Panc1 (cell line): ENCODE results near the gene SNORC. TPM values are rescaled to one million over a fixed set of nuclear protein-coding genes. Genes with fewer than 3 reads are reported as not detected.

Experiments
- ATAC-seq: fragments of 200-7000 bp; cut with Tn5 transposase; 2 replicates; pipeline ENCODE4 v1.9.1; 2020; ENCODE audit warnings: mild to moderate bottlenecking, moderate library complexity
- BruUV-seq: library from RNA; stranded (reverse); fragments of 400-500 nt; replicated peaks from 2 replicates; lab custom pipeline; 2021; lab: Mats Ljungman, UMichigan
- CTCF ChIA-PET: fragments of 300-600 bp; sonication (Branson Sonifier 250); formaldehyde crosslinking; loops from one replicate; lab custom pipeline; 2022; ENCODE audit warnings: antibody characterized with exemption; lab: Charles Lee
- POLR2A ChIA-PET: fragments of 300-600 bp; sonication (Branson Sonifier 250); formaldehyde crosslinking; loops from one replicate; lab custom pipeline; 2022; ENCODE audit warnings: antibody characterized with exemption; lab: Charles Lee
- DNase-seq: peaks from one replicate; pipeline ENCODE4 v3.0.0-alpha.2; 2010; ENCODE audit warnings: low read depth, low spot score
- H3K27ac ChIP-seq: 2 replicates; pipeline ENCODE4 v1.5.1; 2011; ENCODE audit warnings: mild to moderate bottlenecking, low read length, inconsistent platforms
- H3K27me3 ChIP-seq: fragments of 200-500 bp; sonication (Bioruptor generic); 2 replicates; pipeline ENCODE4 v1.6.0; 2014; ENCODE audit warnings: low read length, inconsistent platforms; ENCODE audit not compliant: control insufficient read depth, insufficient read depth
- H3K36me3 ChIP-seq: fragments of 200-500 bp; sonication (Bioruptor generic); 2 replicates; pipeline ENCODE4 v1.5.1; 2014; ENCODE audit warnings: inconsistent platforms, mild to moderate bottlenecking, low read length, moderate library complexity; ENCODE audit not compliant: control insufficient read depth, insufficient read depth
- H3K4me1 ChIP-seq: 2 replicates; pipeline ENCODE4 v1.5.1; 2011; ENCODE audit warnings: inconsistent platforms, mild to moderate bottlenecking, low read length, moderate library complexity; ENCODE audit not compliant: control insufficient read depth, insufficient read depth
- H3K4me3 ChIP-seq, 2 experiments: 2 replicates each; pipeline ENCODE4 v1.5.1; 2011 to 2012; ENCODE audit warnings: low read depth in 2 of 2, low read length in 2 of 2, mild to moderate bottlenecking in 2 of 2, inconsistent platforms in 1 of 2, moderate library complexity in 1 of 2
- H3K9me3 ChIP-seq: fragments of 200-500 bp; sonication (Bioruptor generic); 2 replicates; pipeline ENCODE4 v1.5.1; 2014; ENCODE audit warnings: low read depth, mild to moderate bottlenecking, inconsistent platforms, low read length, moderate library complexity; ENCODE audit not compliant: control insufficient read depth, insufficient read depth
- POLR2AphosphoS5 ChIP-seq: IDR thresholded peaks from 2 replicates; pipeline ENCODE4 v1.6.1; 2012; ENCODE audit warnings: mild to moderate bottlenecking, low read depth, low read length, moderate library complexity
- SIN3A ChIP-seq: IDR thresholded peaks from 2 replicates; pipeline ENCODE4 v1.6.1; 2012; ENCODE audit warnings: low read depth, mild to moderate bottlenecking, low read length, moderate library complexity, borderline replicate concordance; ENCODE audit not compliant: insufficient read depth
- TCF7L2 ChIP-seq: IDR thresholded peaks from 2 replicates; pipeline ENCODE4 v1.6.1; 2011; ENCODE audit warnings: mild to moderate bottlenecking, low read depth, low read length, inconsistent platforms
- in situ Hi-C: cut with HindIII; loops from 2 replicates; pipeline ENCODE4 v1.10.0; 2016; ENCODE audit warnings: low sequenced_read_pairs, low pct_unique_long_range_greater_than_20kb
- intact Hi-C: fragments of 100-400 bp; cut with micrococcal nuclease; formaldehyde crosslinking; loops from one replicate; pipeline ENCODE4 v1.10.0; 2022; ENCODE audit not compliant: unreplicated experiment
- total RNA-seq: library from RNA; stranded (reverse); gene quantifications from one replicate; pipeline ENCODE4 v1.2.1, GENCODE V29; 2021; ENCODE audit not compliant: unreplicated experiment
- TF ChIP-seq, protein P1 (sequence below), 2 experiments: IDR thresholded peaks; 2 replicates each; pipeline ENCODE4 v1.6.1; 2011 to 2012; ENCODE audit warnings: low read depth in 2 of 2, control low read depth in 1 of 2, low read length in 1 of 2, mild to moderate bottlenecking in 1 of 2, moderate library complexity in 1 of 2; ENCODE audit not compliant: insufficient read depth in 1 of 2
- TF ChIP-seq, protein P2 (sequence below): fragments of 450-650 bp; IDR thresholded peaks from 2 replicates; pipeline ENCODE4 v1.5.1; 2017; ENCODE audit warnings: mild to moderate bottlenecking

Gene SNORC
- total RNA-seq, 1 experiment from 2014 or later = 6.8 TPM

GRCh38 chr2:232883116-232883721 lies 13.2 kb downstream of the SNORC start:
- no TSS peak for BruUV-seq
- no peaks in the 10 kb centered on the region for H3K9me3 ChIP-seq
- ATAC-seq (no peak), DNase-seq (no peak)
- ChIA-PET POLR2A (no interaction called here), CTCF (no interaction called here)
- no peaks in the 10 kb centered on the region for H3K27me3 ChIP-seq
- H3K4me1 ChIP-seq = peaks cover 17% of the 10 kb centered on the region
- H3K27ac ChIP-seq = no peak overlapping the region
- H3K36me3 ChIP-seq = no peaks in the 10 kb centered on the region
- TF ChIP-seq TCF7L2 (no peak), POLR2AphosphoS5 (no peak), SIN3A (no peak)
- TF ChIP-seq, protein P1, sequence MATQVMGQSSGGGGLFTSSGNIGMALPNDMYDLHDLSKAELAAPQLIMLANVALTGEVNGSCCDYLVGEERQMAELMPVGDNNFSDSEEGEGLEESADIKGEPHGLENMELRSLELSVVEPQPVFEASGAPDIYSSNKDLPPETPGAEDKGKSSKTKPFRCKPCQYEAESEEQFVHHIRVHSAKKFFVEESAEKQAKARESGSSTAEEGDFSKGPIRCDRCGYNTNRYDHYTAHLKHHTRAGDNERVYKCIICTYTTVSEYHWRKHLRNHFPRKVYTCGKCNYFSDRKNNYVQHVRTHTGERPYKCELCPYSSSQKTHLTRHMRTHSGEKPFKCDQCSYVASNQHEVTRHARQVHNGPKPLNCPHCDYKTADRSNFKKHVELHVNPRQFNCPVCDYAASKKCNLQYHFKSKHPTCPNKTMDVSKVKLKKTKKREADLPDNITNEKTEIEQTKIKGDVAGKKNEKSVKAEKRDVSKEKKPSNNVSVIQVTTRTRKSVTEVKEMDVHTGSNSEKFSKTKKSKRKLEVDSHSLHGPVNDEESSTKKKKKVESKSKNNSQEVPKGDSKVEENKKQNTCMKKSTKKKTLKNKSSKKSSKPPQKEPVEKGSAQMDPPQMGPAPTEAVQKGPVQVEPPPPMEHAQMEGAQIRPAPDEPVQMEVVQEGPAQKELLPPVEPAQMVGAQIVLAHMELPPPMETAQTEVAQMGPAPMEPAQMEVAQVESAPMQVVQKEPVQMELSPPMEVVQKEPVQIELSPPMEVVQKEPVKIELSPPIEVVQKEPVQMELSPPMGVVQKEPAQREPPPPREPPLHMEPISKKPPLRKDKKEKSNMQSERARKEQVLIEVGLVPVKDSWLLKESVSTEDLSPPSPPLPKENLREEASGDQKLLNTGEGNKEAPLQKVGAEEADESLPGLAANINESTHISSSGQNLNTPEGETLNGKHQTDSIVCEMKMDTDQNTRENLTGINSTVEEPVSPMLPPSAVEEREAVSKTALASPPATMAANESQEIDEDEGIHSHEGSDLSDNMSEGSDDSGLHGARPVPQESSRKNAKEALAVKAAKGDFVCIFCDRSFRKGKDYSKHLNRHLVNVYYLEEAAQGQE (IDR thresholded peaks at IDR 0.05; ENCODE audit: insufficient read depth in 1 of 2, low read depth in 2 of 2, low read length in 1 of 2) = no peak
- TF ChIP-seq, protein P2, sequence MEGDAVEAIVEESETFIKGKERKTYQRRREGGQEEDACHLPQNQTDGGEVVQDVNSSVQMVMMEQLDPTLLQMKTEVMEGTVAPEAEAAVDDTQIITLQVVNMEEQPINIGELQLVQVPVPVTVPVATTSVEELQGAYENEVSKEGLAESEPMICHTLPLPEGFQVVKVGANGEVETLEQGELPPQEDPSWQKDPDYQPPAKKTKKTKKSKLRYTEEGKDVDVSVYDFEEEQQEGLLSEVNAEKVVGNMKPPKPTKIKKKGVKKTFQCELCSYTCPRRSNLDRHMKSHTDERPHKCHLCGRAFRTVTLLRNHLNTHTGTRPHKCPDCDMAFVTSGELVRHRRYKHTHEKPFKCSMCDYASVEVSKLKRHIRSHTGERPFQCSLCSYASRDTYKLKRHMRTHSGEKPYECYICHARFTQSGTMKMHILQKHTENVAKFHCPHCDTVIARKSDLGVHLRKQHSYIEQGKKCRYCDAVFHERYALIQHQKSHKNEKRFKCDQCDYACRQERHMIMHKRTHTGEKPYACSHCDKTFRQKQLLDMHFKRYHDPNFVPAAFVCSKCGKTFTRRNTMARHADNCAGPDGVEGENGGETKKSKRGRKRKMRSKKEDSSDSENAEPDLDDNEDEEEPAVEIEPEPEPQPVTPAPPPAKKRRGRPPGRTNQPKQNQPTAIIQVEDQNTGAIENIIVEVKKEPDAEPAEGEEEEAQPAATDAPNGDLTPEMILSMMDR = no peak
- in situ Hi-C loops (no loop called here), intact Hi-C loops (no loop called here)
- H3K4me3 ChIP-seq = no peak overlapping the region

GRCh38 chr2:232884001-232884421 lies 13.9 kb downstream of the SNORC start:
- no peak for TF ChIP-seq SIN3A
- ATAC-seq (no peak), DNase-seq (no peak)
- CTCF ChIA-PET = no interaction called here
- Histone ChIP-seq H3K27me3 (no peaks in the 10 kb centered on the region), H3K9me3 (no peaks in the 10 kb centered on the region), H3K27ac (no peak overlapping the region), H3K36me3 (no peaks in the 10 kb centered on the region), H3K4me3 (no peak overlapping the region), H3K4me1 (peaks cover 10% of the 10 kb centered on the region)
- in situ Hi-C loops = no loop called here
- POLR2A ChIA-PET = no interaction called here
- no TSS peak for BruUV-seq
- intact Hi-C loops = no loop called here

DNA sequence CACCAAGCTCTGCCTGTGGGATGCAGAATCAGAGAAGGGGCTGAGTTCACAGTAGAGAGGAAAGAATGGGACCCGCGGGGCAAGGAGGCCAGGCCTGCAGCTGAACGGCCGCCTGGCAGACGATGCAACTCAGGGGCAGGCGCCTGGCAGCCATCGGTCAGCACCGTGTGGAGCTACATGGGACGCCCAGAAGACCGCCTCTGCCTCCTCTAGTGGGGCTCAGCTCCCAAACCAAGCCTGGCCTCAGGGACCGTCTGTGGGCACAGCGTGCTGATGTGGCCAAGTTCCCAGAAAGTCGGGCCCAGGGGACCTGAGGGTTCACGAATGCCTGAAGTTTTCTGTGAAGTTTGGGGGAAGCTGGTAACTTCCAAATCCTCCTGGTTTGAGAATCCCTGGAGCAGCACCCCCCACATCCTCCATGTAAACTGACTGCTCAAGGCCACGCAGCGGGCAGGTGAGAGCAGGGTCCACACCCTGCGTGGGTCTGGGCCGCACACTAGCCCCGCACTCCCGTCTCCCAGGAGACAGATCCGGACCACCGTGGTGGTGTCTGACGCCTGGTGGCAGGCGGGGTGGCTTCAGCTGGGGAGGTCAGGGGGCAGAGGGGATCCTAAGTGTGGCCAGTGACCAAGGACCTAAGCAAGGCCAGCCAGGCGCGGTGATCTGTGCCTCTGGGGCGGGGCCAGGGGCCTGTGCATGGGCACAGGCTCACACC lies 14.6 kb downstream of the SNORC start:
- POLR2A ChIA-PET = no interaction called here
- no peak for ATAC-seq
- H3K27ac ChIP-seq = no peak overlapping the region

More for the DNA sequence above, 14.6 kb downstream of the SNORC start:
- no peak overlapping the region for H3K4me3 ChIP-seq
- H3K36me3 ChIP-seq = no peaks in the 10 kb centered on the region
- H3K9me3 ChIP-seq = no peaks in the 10 kb centered on the region
- peaks cover 7% of the 10 kb centered on the region for H3K4me1 ChIP-seq
- no peaks in the 10 kb centered on the region for H3K27me3 ChIP-seq
- intact Hi-C loops = no loop called here
- in situ Hi-C loops = no loop called here
- no TSS peak for BruUV-seq
- DNase-seq = no peak
- TF ChIP-seq, protein P1 (IDR thresholded peaks at IDR 0.05; ENCODE audit: insufficient read depth in 1 of 2, low read depth in 2 of 2, low read length in 1 of 2) = no peak
- TF ChIP-seq SIN3A = no peak
- TF ChIP-seq TCF7L2 = no peak
- TF ChIP-seq, protein P2 = no peak
- no peak for TF ChIP-seq POLR2AphosphoS5
- CTCF ChIA-PET = no interaction called here
